Measurements from ENCODE around the gene G3BP2.

GRCh38 chr4:75696581-75696980 is 23.4 kb upstream of the G3BP2 start:
- TF ChIP-seq CHD2 (IDR thresholded peaks at IDR 0.05; ENCODE audit: low read length, partially characterized antibody) (no peak), SMC3 (IDR thresholded peaks at IDR 0.05) (no peak), CHD4 (IDR thresholded peaks at IDR 0.05; ENCODE audit: borderline replicate concordance) (no peak)

Measured in A549 (cell line).